Peyer's patch (tissue), 4 donors: ENCODE data around the gene FDXR. TPM values are rescaled to one million over a fixed set of nuclear protein-coding genes. Genes with fewer than 3 reads are reported as not detected.
A peak's percentile ranks its signal among the peaks of the same experiment; 100 is the strongest.

Experiments
- DNase-seq, 3 donors: peaks; one replicate each; pipeline ENCODE4 v3.0.0-alpha.2; 2017 to 2019
- H3K27ac ChIP-seq, 4 donors: fragments of 200-600 bp; sonication (generic); one replicate each; pipeline ENCODE4 v1.5.1; 2016 to 2019
- H3K27me3 ChIP-seq, 2 donors: fragments of 200-600 bp; sonication (generic); one replicate each; pipeline ENCODE4 v1.5.1; 2019
- H3K36me3 ChIP-seq, 3 donors: fragments of 200-600 bp; sonication (generic); one replicate each; pipeline ENCODE4 v1.5.1; 2016 to 2019
- H3K4me1 ChIP-seq, 4 donors: fragments of 200-600 bp; sonication (generic); one replicate each; pipeline ENCODE4 v1.5.1; 2016 to 2019
- H3K4me3 ChIP-seq, 4 donors: fragments of 200-600 bp; sonication (generic); 1 replicate in 3 of 4; 2 replicates in 1 of 4; pipeline ENCODE4 v1.5.1; 2016 to 2019; ENCODE audit warnings: mild to moderate bottlenecking in 1 of 4
- H3K9me3 ChIP-seq, 4 donors: fragments of 200-600 bp; sonication (generic); one replicate each; pipeline ENCODE4 v1.5.1; 2016 to 2019; ENCODE audit warnings: mild to moderate bottlenecking in 1 of 4
- POLR2A ChIP-seq, 2 donors: fragments of 450-650 bp; IDR thresholded peaks; one replicate each; pipeline ENCODE4 v1.5.1; 2017; ENCODE audit warnings: antibody characterized with exemption in 2 of 2, mild to moderate bottlenecking in 2 of 2, moderate library complexity in 2 of 2
- total RNA-seq, 4 donors: library from RNA; depleted of rRNA; stranded (reverse); fragments of >200 nt; gene quantifications; one replicate each; pipeline ENCODE4 v1.1.0, GENCODE V29; 2016
- TF ChIP-seq, protein P1 (sequence below), 6 experiments: fragments of 450-650 bp in 4 of 6; fragments of 200-600 bp in 2 of 6; sonication (generic) in 1 of 6; IDR thresholded peaks; one replicate each; pipeline ENCODE4 v1.5.1; 2017 to 2019; ENCODE audit warnings: antibody characterized with exemption in 6 of 6, mild to moderate bottlenecking in 3 of 6, moderate library complexity in 1 of 6

The FDXR gene
- total RNA-seq, 4 donors from 2014 or later, result 1.7 to 16.1 (median 13.1) TPM

DNA sequence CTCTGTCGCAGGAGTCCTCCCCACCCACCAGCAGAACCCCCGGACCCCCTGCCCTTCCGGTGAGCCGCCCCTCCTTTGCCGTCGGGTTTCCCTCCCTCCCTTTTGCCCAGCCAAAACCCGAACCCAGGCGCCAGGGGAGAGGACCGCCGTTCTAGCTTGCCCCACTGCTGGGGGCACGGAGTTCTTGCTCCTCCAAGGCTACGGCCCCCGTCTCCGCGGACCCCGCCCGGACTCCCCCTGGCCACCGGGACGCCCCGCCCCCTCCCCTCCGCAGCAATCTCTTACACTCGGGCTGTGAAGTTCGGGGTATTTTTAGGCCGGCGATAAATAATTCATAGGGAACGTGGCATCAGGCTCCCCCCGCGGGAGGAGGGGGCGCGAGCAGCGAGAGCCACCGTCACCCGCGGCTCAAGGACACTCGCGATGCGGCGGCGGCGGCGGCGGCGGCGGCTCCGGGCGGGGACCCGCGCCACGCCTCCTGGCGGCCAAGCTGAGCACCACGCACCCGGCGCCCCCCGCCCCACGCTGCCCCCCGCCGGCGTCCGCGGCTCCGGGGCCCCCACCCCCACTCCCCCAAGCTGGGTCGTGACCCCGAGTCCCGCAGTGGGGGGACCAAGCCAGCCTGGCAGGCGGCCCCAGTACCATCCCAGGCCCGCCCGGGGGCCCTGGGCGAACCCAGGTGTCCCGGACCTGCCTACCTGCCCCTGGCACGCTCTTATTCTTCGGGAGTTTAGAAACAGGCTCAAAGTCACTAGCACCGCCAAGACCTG, 13.2 kb downstream of the FDXR start, which contains the start of gene GRIN2C:
Gene GRIN2C, minus strand, starts transcription at position 427 of the 770 bp plus-strand sequence. CDS start 4,793 bp downstream, outside the sequence.
- H3K36me3 ChIP-seq, result no peaks in the 10 kb centered on the region
- H3K27me3 ChIP-seq, result peaks cover 3 to 37% of the 10 kb centered on the region in 2 donors
- peaks cover 13 to 35% (median 27%) of the 10 kb centered on the region in 4 donors for H3K4me1 ChIP-seq
- H3K27ac ChIP-seq, result no peak within 1 kb of the TSS
- peak within 1 kb of the TSS in 3 of 4 donors; percentile 40 to 42 (median 42) for H3K4me3 ChIP-seq
- no peak for TF ChIP-seq POLR2A (IDR thresholded peaks at IDR 0.05)
- TF ChIP-seq, protein P1, sequence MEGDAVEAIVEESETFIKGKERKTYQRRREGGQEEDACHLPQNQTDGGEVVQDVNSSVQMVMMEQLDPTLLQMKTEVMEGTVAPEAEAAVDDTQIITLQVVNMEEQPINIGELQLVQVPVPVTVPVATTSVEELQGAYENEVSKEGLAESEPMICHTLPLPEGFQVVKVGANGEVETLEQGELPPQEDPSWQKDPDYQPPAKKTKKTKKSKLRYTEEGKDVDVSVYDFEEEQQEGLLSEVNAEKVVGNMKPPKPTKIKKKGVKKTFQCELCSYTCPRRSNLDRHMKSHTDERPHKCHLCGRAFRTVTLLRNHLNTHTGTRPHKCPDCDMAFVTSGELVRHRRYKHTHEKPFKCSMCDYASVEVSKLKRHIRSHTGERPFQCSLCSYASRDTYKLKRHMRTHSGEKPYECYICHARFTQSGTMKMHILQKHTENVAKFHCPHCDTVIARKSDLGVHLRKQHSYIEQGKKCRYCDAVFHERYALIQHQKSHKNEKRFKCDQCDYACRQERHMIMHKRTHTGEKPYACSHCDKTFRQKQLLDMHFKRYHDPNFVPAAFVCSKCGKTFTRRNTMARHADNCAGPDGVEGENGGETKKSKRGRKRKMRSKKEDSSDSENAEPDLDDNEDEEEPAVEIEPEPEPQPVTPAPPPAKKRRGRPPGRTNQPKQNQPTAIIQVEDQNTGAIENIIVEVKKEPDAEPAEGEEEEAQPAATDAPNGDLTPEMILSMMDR (IDR thresholded peaks at IDR 0.05), result peak in 4 of 6 experiments; percentile 21 to 42 (median 28)
- no peaks in the 10 kb centered on the region for H3K9me3 ChIP-seq
- DNase-seq, result no peak

DNA sequence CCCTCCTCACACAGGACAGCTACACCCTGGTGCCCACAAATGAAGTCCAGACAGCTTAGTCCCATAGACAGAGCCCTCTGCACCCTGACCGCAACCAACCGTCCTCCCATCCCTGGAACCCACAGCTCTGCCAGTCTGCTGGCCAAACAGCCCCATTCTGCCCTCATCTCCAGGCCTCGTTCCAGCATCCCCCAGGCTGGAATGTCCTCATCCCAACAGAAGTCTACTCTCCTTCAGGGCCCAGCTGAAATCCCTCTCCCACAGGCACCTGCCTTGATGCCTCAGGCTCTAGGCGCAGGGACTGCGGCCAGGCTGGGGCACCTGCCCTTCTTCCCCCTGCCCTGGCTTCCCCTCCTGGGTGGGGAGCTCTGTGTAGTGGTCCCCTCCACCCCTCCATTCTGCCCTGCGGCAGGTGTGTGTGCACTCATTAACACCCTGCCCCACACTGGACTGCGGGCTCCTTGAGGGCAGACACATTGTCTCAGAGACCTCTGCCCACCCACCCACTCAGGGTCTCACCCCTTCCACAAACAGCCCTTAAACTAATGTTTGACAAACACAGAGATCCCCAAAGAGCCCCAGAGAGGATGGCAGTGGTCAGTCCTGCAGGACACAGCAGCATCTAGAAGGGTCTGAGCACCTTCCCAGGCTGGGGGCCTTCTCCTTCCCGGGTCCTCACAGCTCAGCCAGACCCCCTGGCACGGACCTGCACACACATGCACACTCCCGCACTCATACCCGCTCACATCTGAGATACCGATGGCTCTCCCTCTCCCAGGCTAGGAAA, 13.9 kb downstream of the FDXR start:
- peaks cover 13 to 35% (median 27%) of the 10 kb centered on the region in 4 donors for H3K4me1 ChIP-seq
- no peaks in the 10 kb centered on the region for H3K36me3 ChIP-seq
- H3K27me3 ChIP-seq, result peaks cover 3 to 37% of the 10 kb centered on the region in 2 donors
- H3K9me3 ChIP-seq, result no peaks in the 10 kb centered on the region
- no peak overlapping the region for H3K27ac ChIP-seq
- H3K4me3 ChIP-seq, result no peak overlapping the region
- no peak for DNase-seq
- TF ChIP-seq, protein P1 (IDR thresholded peaks at IDR 0.05), result no peak
- no peak for TF ChIP-seq POLR2A (IDR thresholded peaks at IDR 0.05)

DNA sequence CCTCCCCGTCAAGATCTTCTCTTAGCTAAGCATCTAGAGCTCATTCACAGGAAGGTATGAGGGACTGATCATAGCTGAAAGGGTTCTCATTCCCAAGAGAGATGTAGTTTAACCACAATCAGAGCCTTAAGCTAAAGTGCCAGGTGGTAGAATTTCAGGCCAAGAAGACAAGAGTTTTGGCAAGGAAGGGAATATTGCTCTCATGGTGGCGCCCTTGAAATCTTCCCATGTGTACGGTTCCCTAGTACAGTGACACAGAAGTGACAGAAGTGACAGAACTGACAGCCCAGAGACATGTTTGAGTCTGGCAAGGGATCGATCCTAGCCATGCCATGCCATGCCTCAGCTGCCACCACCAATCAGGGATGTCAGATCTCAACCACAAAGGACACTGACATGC, 15.6 kb downstream of the FDXR start:
- Histone ChIP-seq H3K4me1 (peaks cover 9 to 38% (median 28%) of the 10 kb centered on the region in 4 donors), H3K9me3 (no peaks in the 10 kb centered on the region), H3K36me3 (no peaks in the 10 kb centered on the region), H3K4me3 (no peak overlapping the region), H3K27ac (no peak overlapping the region), H3K27me3 (peaks cover 3 to 54% of the 10 kb centered on the region in 2 donors)
- DNase-seq, result no peak
- TF ChIP-seq POLR2A (IDR thresholded peaks at IDR 0.05), result no peak
- TF ChIP-seq, protein P1 (IDR thresholded peaks at IDR 0.05), result no peak

DNA sequence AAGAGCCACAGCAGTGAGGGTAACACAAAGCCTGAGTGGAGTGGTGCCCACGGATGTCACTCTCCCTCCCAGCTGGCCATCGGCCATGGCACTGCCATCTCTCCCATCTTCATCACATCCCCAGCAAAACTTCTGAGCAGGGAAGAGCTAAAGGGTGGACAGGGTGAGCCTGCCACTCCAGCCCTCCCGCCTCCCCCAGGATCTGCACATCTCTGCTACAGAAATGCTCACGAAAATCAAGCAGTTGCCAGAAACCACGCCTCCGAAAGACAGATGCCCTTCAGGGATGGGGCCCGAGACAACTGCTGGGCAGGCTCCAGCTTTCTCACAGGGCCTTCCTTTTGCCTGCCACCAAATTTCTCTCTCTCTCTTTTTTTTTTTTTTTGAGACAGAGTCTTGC, 16.7 kb downstream of the FDXR start:
- no peak overlapping the region for H3K4me3 ChIP-seq
- H3K27me3 ChIP-seq, result peaks cover 3 to 52% of the 10 kb centered on the region in 2 donors
- peaks cover 4 to 32% (median 21%) of the 10 kb centered on the region in 4 donors for H3K4me1 ChIP-seq
- H3K36me3 ChIP-seq, result no peaks in the 10 kb centered on the region
- DNase-seq, result no peak
- TF ChIP-seq POLR2A (IDR thresholded peaks at IDR 0.05), result no peak
- TF ChIP-seq, protein P1 (IDR thresholded peaks at IDR 0.05), result no peak
- no peak overlapping the region for H3K27ac ChIP-seq
- H3K9me3 ChIP-seq, result no peaks in the 10 kb centered on the region

DNA sequence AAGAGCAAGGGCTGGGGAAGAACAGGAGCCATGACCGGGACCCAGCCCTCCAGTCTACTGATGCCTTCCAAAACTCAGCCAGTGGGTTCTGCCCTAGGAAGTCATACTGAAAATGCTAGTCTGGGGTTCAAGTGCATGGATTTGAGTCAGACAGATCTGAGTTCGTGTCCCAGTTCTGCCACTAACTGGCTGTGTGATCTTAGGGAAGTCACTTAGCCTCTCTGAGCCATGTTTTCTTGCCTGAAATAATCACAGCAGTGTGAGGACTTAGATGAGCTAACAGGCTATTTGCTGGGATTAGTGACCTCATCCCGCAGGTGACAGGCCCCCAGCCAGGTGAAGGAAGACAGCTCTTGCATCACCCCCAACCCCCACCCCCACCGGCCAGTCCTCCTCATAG, 17.5 kb downstream of the FDXR start:
- Histone ChIP-seq H3K27ac (no peak overlapping the region), H3K36me3 (no peaks in the 10 kb centered on the region), H3K27me3 (peaks cover under 1 to 44% of the 10 kb centered on the region in 2 donors), H3K4me1 (peaks cover 0 to 24% (median 13%) of the 10 kb centered on the region in 4 donors), H3K9me3 (no peaks in the 10 kb centered on the region), H3K4me3 (no peak overlapping the region)
- DNase-seq, result no peak
- no peak for TF ChIP-seq POLR2A (IDR thresholded peaks at IDR 0.05)
- TF ChIP-seq, protein P1 (IDR thresholded peaks at IDR 0.05), result no peak
